HCT116 (cell line): ENCODE data around the gene LRRC7. TPM values are rescaled to one million over a fixed set of nuclear protein-coding genes. Genes with fewer than 3 reads are reported as not detected.

ENCODE experiments used
- ATAC-seq: fragments of 200-7000 bp; cut with Tn5 transposase; 2 replicates; pipeline ENCODE4 v1.9.1; 2020; ENCODE audit warnings: mild to moderate bottlenecking, moderate library complexity
- BruUV-seq: library from RNA; stranded (reverse); fragments of 400-500 nt; replicated peaks from 2 replicates; lab custom pipeline; 2021; lab: Mats Ljungman, UMichigan
- CTCF ChIA-PET: fragments of 300-600 bp; sonication (Branson Sonifier 250); formaldehyde crosslinking; loops from one replicate; lab custom pipeline; 2021; ENCODE audit warnings: antibody characterized with exemption; lab: Charles Lee
- POLR2A ChIA-PET: fragments of 300-600, 350-600 bp; sonication (Branson Sonifier 250); formaldehyde crosslinking; loops from one replicate; lab custom pipeline; 2021; ENCODE audit warnings: antibody characterized with exemption; lab: Charles Lee
- RAD21 ChIA-PET, 2 experiments: fragments of 300-600 bp; sonication (Branson Sonifier 250); formaldehyde crosslinking; loops; one replicate each; lab custom pipeline; 2023; ENCODE audit warnings: low total read pairs in 2 of 2; ENCODE audit not compliant: uncharacterized antibody in 2 of 2, unreplicated experiment in 2 of 2, low non-redundant PET in 1 of 2; lab: Charles Lee
- DNase-seq: peaks from one replicate; pipeline ENCODE4 v3.0.0-alpha.2; 2010; ENCODE audit warnings: low read depth, low spot score
- H2AFZ ChIP-seq: fragments of 200-600 bp; shearing (Covaris generic), sonication (generic); 2 replicates; pipeline ENCODE4 v1.6.1; 2017; ENCODE audit warnings: low read depth, mixed run types, mixed read lengths, antibody characterized with exemption, low read length; ENCODE audit not compliant: poor library complexity, severe bottlenecking
- H3K27ac ChIP-seq: 2 replicates; pipeline ENCODE4 v1.5.1; 2012; ENCODE audit warnings: low read depth, low read length
- H3K27me3 ChIP-seq: fragments of 200-600 bp; sonication (generic); 2 replicates; pipeline ENCODE4 v1.6.1; 2016; ENCODE audit warnings: mixed run types, low read length, mixed read lengths; ENCODE audit not compliant: insufficient read depth
- H3K36me3 ChIP-seq, 2 experiments: fragments of 200-500 bp in 1 of 2; fragments of 200-600 bp in 1 of 2; sonication (Bioruptor generic) in 1 of 2; sonication (generic) in 1 of 2; 2 replicates each; pipeline versions ENCODE4 v1.5.1 to v1.6.1; 2014 to 2016; ENCODE audit warnings: low read length in 2 of 2, inconsistent platforms in 1 of 2, mixed read lengths in 1 of 2, mixed run types in 1 of 2; ENCODE audit not compliant: insufficient read depth in 2 of 2, control insufficient read depth in 1 of 2
- H3K4me1 ChIP-seq, 2 experiments: fragments of 200-600 bp in 1 of 2; sonication (generic) in 1 of 2; 2 replicates each; pipeline versions ENCODE4 v1.5.1 to v1.6.1; 2012 to 2017; ENCODE audit warnings: low read length in 2 of 2, inconsistent platforms in 1 of 2, mild to moderate bottlenecking in 1 of 2, mixed read lengths in 1 of 2, mixed run types in 1 of 2, moderate library complexity in 1 of 2; ENCODE audit not compliant: insufficient read depth in 2 of 2, control insufficient read depth in 1 of 2
- H3K4me2 ChIP-seq: fragments of 200-600 bp; sonication (generic); 2 replicates; pipeline ENCODE4 v1.6.1; 2017; ENCODE audit warnings: mixed run types, low read length, mixed read lengths
- H3K4me3 ChIP-seq, 2 experiments: fragments of 200-600 bp in 1 of 2; sonication (generic) in 1 of 2; replicated peaks in 1 of 2; 2 replicates each; pipeline ENCODE4 v1.5.1; 2011 to 2016; ENCODE audit warnings: low read length in 2 of 2, control low read depth in 1 of 2, low read depth in 1 of 2, mild to moderate bottlenecking in 1 of 2, mixed read lengths in 1 of 2, mixed run types in 1 of 2
- H3K79me2 ChIP-seq: fragments of 200-600 bp; sonication (generic); 2 replicates; pipeline ENCODE4 v1.6.1; 2017; ENCODE audit warnings: mild to moderate bottlenecking, mixed run types, low read length, moderate library complexity, mixed read lengths; ENCODE audit not compliant: insufficient read depth
- H3K9ac ChIP-seq: fragments of 200-600 bp; sonication (generic); 2 replicates; pipeline ENCODE4 v1.6.1; 2016; ENCODE audit warnings: low read length, mixed read lengths
- H3K9me2 ChIP-seq: fragments of 200-600 bp; sonication (generic), shearing (Covaris generic); 2 replicates; pipeline ENCODE4 v1.6.1; 2017; ENCODE audit warnings: mixed run types, mild to moderate bottlenecking, moderate library complexity; ENCODE audit not compliant: insufficient read depth
- H3K9me3 ChIP-seq, 2 experiments: fragments of 200-500 bp in 1 of 2; fragments of 200-600 bp in 1 of 2; sonication (Bioruptor generic) in 1 of 2; sonication (generic) in 1 of 2; 2 replicates each; pipeline ENCODE4 v1.6.1; 2014 to 2017; ENCODE audit warnings: low read length in 2 of 2, mixed read lengths in 2 of 2, inconsistent platforms in 1 of 2, low read depth in 1 of 2, mild to moderate bottlenecking in 1 of 2, mixed run types in 1 of 2, moderate library complexity in 1 of 2; ENCODE audit not compliant: control insufficient read depth in 1 of 2, insufficient read depth in 1 of 2
- H4K20me1 ChIP-seq: fragments of 200-600 bp; sonication (generic), shearing (Covaris generic); 2 replicates; pipeline ENCODE4 v1.6.1; 2017; ENCODE audit warnings: mixed run types, mild to moderate bottlenecking, moderate library complexity; ENCODE audit not compliant: insufficient read depth
- EGR1 ChIP-seq: IDR thresholded peaks from 2 replicates; pipeline ENCODE4 v1.6.1; 2012; ENCODE audit warnings: low read depth
- EZH2 ChIP-seq: fragments of 200-600 bp; sonication (generic); IDR thresholded peaks from 2 replicates; pipeline ENCODE4 v1.6.1; 2017; ENCODE audit warnings: antibody characterized with exemption, mixed run types
- FOSL1 ChIP-seq: IDR thresholded peaks from 2 replicates; pipeline ENCODE4 v1.6.1; 2012; ENCODE audit warnings: low read depth
- SIN3A ChIP-seq: IDR thresholded peaks from 2 replicates; pipeline ENCODE4 v1.6.1; 2012; ENCODE audit warnings: low read depth
- SP1 ChIP-seq: IDR thresholded peaks from 2 replicates; pipeline ENCODE4 v1.6.1; 2012; ENCODE audit warnings: low read depth
- YY1 ChIP-seq: IDR thresholded peaks from 2 replicates; pipeline ENCODE4 v1.6.1; 2011; ENCODE audit warnings: low read length, low read depth, moderate library complexity, mild to moderate bottlenecking; ENCODE audit not compliant: insufficient replicate concordance; ENCODE audit errors: extremely low read depth
- intact Hi-C: fragments of 100-400 bp; cut with micrococcal nuclease; formaldehyde crosslinking; loops from 2 replicates; pipeline ENCODE4 v1.10.0; 2022
- total RNA-seq: library from RNA; stranded (reverse); gene quantifications from one replicate; pipeline ENCODE4 v1.2.1, GENCODE V29; 2021; ENCODE audit not compliant: unreplicated experiment
- TF ChIP-seq, protein P1 (sequence below): IDR thresholded peaks from 2 replicates; pipeline ENCODE4 v1.6.1; 2012; ENCODE audit warnings: low read depth
- TF ChIP-seq, protein P2 (sequence below): IDR thresholded peaks from 2 replicates; pipeline ENCODE4 v1.6.1; 2012

LRRC7 gene
- total RNA-seq, 1 experiment from 2014 or later: not detected

DNA sequence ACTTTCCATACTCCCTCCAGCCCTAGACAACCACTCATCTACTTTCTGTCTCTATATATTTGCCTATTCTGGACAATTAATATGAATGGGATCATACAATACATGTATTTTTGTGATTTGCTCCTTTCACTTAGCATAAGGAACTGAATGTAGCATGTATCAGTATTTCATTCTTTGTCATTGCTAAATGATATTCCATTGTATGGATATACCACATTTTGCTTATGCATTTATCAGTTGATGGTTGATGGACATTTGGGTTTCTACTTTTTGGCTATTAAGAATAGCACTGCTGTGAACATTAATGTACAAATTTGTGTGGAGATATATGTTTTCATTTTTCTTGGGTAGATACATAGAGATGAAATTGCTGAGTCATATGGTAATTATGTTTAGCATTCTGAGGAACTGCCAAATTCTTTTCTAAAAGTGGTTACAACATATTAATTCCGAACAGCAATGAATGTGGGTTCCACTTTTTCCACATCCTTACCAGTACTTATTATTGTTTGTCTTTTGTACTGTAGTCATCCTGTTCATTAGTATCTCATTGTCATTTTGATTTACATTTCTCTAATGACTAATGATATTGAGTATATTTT lies 516.7 kb downstream of the LRRC7 start:
- Histone ChIP-seq H3K27me3 (peaks cover 26% of the 10 kb centered on the region), H2AFZ (no peak overlapping the region), H3K36me3 (no peaks in the 10 kb centered on the region), H3K9ac (no peak overlapping the region), H3K9me3 (no peaks in the 10 kb centered on the region), H3K9me2 (no peaks in the 10 kb centered on the region), H3K4me1 (no peaks in the 10 kb centered on the region), H3K4me2 (no peak overlapping the region), H3K27ac (no peak overlapping the region), H3K79me2 (no peaks in the 10 kb centered on the region), H3K4me3 (no peak overlapping the region)
- no TSS peak for BruUV-seq
- intact Hi-C loops: no loop called here
- POLR2A ChIA-PET: no interaction called here
- RAD21 ChIA-PET: no interaction called here
- ATAC-seq (no peak), DNase-seq (no peak)
- CTCF ChIA-PET: no interaction called here
- TF ChIP-seq FOSL1 (no peak), SP1 (no peak), EZH2 (no peak), SIN3A (no peak), YY1 (no peak), EGR1 (no peak)
- TF ChIP-seq, protein P1, sequence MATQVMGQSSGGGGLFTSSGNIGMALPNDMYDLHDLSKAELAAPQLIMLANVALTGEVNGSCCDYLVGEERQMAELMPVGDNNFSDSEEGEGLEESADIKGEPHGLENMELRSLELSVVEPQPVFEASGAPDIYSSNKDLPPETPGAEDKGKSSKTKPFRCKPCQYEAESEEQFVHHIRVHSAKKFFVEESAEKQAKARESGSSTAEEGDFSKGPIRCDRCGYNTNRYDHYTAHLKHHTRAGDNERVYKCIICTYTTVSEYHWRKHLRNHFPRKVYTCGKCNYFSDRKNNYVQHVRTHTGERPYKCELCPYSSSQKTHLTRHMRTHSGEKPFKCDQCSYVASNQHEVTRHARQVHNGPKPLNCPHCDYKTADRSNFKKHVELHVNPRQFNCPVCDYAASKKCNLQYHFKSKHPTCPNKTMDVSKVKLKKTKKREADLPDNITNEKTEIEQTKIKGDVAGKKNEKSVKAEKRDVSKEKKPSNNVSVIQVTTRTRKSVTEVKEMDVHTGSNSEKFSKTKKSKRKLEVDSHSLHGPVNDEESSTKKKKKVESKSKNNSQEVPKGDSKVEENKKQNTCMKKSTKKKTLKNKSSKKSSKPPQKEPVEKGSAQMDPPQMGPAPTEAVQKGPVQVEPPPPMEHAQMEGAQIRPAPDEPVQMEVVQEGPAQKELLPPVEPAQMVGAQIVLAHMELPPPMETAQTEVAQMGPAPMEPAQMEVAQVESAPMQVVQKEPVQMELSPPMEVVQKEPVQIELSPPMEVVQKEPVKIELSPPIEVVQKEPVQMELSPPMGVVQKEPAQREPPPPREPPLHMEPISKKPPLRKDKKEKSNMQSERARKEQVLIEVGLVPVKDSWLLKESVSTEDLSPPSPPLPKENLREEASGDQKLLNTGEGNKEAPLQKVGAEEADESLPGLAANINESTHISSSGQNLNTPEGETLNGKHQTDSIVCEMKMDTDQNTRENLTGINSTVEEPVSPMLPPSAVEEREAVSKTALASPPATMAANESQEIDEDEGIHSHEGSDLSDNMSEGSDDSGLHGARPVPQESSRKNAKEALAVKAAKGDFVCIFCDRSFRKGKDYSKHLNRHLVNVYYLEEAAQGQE: no peak
- TF ChIP-seq, protein P2, sequence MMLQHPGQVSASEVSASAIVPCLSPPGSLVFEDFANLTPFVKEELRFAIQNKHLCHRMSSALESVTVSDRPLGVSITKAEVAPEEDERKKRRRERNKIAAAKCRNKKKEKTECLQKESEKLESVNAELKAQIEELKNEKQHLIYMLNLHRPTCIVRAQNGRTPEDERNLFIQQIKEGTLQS: no peak
- TF ChIP-seq, all 23 proteins: peak for 0
- no peaks in the 10 kb centered on the region for H4K20me1 ChIP-seq
